Midbrain (tissue), 1 donor: ENCODE measurements around the gene TLE4.
"Not testable (repeated sequence)": the region's sequence is repeated elsewhere in the genome, so short reads cannot be mapped to it uniquely, and the experiment has no call there.

Experiments used
- DNase-seq: peaks from one replicate; lab custom pipeline; 2025; lab: John Stamatoyannopoulos, UW

TLE4 gene

GRCh38 chr9:79603222-79603920, 31.6 kb downstream of the TLE4 start:
- no peak for DNase-seq

GRCh38 chr9:79604149-79604548, 32.4 kb downstream of the TLE4 start:
- no peak for DNase-seq

GRCh38 chr9:79604921-79605562, 33.3 kb downstream of the TLE4 start:
- DNase-seq = no peak

- DNase-seq = not testable (repeated sequence)
These were observed 34.8 kb downstream of the TLE4 start for GRCh38 chr9:79606529-79606928.

GRCh38 chr9:79609468-79610018, 37.8 kb downstream of the TLE4 start:
- no peak for DNase-seq

- no peak for DNase-seq
These were observed 38.4 kb downstream of the TLE4 start for GRCh38 chr9:79610019-79610631.

GRCh38 chr9:79610791-79611614, 39.2 kb downstream of the TLE4 start:
- DNase-seq = peak; percentile 32

- no peak for DNase-seq
These were observed 41.4 kb downstream of the TLE4 start for GRCh38 chr9:79613145-79613544.

- DNase-seq = no peak
These were observed 43.3 kb downstream of the TLE4 start for GRCh38 chr9:79615038-79615437.

GRCh38 chr9:79616013-79616412, 44.2 kb downstream of the TLE4 start:
- DNase-seq = no peak

- no peak for DNase-seq
These were observed 45.2 kb downstream of the TLE4 start for GRCh38 chr9:79616971-79617370.

GRCh38 chr9:79617395-79617794, 45.6 kb downstream of the TLE4 start:
- DNase-seq = no peak

GRCh38 chr9:79619930-79620329, 48.2 kb downstream of the TLE4 start:
- DNase-seq = no peak

- no peak for DNase-seq
These were observed 50.3 kb downstream of the TLE4 start for GRCh38 chr9:79621916-79622575.

- DNase-seq = no peak
These were observed 52.3 kb downstream of the TLE4 start for GRCh38 chr9:79623799-79624721.

GRCh38 chr9:79629721-79630120, 58.0 kb downstream of the TLE4 start:
- DNase-seq = no peak

GRCh38 chr9:79630521-79631403, 59.0 kb downstream of the TLE4 start:
- no peak for DNase-seq

GRCh38 chr9:79632060-79632459, 60.3 kb downstream of the TLE4 start:
- no peak for DNase-seq

- DNase-seq = no peak
These were observed 60.9 kb downstream of the TLE4 start for GRCh38 chr9:79632705-79633104.
